CD4-positive, alpha-beta T cell treated with Interleukin-17A for 1 hour (primary cell): ENCODE data around the gene FANCI.
"Not testable (repeated sequence)": the region's sequence is repeated elsewhere in the genome, so short reads cannot be mapped to it uniquely, and the experiment has no call there.

Source experiments
- DNase-seq: peaks from one replicate; pipeline ENCODE4 v3.0.0-alpha.2; 2020

The FANCI gene

DNA sequence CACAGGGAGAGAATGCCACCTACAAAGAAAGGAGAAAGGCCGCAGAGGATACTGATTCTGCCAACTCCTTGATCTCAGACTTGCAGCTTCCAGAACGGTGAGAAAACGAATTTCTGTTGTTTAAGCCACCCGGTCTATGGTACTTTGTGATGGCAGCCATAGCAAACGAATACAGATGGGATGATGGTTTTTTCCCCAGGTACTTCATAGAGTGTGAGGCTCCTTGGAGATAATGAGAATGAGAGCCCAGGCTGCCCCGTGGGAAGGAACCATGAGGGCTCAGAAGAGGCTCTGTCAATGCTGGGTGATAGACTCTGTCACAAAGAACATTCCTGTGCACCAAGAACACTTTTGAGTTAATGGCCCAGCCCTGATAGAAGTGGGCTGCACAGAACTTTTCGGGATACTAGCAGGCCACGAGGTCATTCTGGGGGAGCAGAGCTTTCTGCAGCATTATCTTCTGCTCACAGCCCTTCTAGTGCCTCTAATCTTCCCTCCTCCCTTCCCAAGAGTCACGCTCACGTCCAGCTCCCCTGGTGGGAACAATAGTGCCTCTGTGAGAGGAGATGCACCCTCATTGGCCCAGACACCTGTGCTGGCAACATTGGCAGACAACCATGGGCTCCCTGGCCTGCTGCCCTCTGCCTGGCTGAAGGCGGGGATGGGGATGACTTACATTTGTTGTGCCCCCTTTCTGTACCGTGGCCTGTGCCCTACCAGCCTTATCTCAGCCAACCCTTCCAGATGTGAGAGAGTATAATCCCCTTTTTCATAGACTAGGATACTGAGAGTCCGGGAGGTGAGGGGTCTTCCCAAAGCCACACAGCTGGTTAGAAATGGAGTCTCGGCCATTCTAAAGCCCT, 17.2 kb upstream of the FANCI start:
- no peak for DNase-seq

DNA sequence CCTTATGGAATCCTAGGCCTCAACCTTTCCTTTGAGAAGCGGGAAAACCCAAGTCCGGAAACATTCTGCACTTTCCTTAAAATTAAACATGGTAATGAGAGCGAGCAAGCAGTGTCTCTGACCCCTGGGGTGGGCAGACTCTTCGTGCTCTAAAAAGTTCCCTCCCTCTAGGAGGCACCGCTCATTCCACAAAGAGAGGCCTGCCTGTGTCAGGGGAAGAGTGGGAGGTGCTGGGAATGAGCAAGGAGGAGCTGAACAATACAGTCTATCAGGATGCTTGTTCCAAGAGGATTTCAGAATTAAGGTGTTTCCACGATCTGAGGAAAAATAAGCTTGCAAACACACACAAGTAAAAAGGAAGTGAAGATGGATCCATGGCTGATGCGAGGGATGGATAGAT, 16.4 kb upstream of the FANCI start:
- DNase-seq: no peak

DNA sequence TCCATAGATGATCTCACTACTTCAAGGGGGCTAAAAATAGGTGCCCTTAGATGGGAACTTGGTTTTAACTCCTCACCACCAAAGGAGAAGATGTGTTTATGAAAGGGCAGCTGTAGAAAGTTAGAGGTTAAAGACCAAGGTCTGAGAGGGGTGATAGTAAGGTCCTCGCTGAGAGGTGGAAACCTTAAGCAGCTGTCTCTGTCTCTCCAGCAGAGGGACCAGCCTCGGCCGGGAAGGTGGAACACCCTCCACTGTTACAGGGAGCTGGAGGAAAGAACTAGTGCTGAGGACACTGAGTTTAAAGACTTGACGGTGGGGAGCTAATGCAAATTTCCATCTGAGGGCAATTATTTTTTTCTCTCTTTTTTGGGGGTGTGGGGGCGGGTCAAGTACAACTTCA, 13.5 kb upstream of the FANCI start:
- no peak for DNase-seq

DNA sequence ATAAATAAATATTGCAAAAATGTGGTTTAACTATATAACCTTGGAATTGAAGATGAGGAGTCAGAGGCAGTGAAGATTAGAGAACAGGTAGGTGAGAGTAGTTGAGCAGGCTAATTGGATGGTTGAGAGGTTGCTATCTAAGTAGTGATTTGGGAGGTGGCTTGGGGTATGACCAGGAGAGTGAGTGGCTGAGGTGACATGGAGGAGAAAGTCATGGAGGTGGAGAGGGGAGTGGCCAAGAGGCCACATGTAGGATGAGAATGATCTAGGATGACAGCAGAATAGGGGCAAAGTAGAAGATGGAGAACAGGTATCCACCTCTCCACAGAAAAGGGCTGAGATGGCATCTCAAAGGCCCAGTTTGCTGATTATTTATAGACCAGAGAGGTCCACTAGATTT, 11.9 kb upstream of the FANCI start:
- DNase-seq: no peak

DNA sequence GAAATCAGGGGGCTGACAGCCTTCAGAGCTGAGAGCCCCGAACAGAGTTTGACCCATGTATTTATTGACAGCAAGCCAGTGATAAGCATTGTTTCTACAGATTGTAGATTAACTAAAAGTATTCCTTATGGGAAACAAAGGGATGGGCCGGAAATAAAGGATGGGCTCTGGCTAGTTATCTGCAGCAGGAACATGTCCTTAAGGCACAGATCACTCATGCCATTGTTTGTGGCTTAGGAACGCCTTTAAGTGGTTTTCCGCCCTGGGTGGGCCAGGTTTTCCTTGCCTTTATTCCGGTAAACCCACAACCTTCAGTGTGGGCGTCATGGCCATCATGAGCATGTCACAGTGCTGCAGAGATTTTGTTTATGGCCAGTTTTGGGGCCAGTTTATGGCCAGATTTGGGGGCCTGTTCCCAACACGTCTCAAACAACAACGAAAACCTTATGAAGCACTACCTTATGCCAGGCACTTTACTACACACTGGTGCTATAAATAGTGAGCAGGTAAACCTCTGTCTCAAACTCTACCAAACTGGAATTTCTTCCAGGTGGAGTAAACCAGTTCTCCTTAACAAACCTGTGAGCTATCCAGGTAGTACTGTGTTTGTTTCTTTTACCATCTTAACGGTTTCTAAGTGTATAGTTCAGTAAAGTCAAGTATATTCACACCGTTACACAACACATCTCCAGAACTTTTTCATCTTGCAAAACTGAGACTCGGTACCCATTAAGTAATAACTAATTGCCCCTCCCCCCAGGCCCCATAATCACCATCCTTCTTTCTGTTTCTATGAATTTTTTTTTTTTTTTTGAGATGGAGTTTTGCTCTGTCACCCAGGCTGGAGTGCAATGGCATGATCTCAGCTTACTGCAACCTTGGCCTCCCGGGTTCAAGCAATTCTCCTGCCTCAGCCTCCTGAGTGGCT, 3.6 kb upstream of the FANCI start:
- DNase-seq: not testable (repeated sequence)

DNA sequence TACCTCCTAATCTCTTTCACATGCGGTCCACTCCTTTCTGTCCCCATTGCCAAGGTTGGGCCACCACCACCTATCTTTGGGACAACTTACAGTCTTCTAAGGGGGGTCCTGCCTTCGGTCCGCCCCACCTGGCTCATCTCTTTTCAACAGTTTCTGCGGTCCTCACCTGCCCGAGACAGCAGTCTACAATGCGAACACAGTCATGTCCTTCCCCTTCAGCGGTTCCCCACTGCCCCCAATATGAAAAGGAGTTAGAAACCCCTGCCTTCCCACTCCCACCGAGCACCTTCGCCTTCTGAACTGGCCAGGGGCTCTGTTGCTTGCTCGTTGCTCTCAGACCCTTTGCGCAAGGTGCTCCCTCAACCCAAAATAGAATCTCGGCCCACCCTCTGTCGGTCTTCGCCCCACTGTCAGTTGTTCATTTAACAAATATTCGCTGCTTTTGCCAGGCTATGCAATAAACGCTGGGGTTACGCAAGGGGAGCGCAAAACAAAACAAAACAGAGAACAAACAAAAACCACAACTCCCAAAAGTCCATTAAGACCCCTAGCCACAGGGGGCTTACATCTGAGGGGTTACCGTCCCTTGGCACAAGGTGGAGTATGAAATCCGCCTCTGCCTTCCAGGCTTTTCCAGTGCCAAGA, 611 bp upstream of the FANCI start:
- no peak for DNase-seq

DNA sequence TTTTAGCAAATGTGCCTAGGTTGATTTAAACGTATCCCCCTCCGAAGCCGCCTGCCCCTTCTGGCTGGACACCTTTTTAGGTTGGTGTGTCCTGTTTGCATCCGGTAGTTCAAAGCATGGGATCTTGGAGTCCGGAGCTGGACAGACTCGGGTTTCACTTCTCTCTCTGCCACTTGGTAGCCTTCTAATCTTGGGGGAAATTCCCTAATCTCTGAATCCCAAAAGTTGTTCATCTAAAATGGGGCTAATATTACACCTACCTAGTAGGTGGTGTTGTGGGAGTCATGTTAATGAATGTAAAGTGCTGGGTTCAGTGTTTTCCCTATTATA, 760 bp downstream of the FANCI start:
- DNase-seq: no peak

DNA sequence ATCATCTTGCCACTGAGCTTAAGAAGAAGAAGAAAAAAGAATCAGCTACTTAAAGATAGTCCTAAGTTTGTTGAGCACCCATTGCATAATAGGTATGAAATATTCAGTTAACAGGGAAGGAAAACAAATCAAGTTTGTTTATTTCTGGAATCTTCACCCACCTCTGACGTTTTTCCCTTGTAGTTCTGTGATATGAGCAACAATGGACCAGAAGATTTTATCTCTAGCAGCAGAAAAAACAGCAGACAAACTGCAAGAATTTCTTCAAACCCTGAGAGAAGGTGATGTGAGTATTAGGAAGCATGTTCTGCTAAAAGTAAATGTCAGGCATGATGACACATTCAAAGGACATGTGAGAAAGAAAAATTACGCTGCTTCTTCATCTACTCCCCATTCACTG, 3.7 kb downstream of the FANCI start:
- no peak for DNase-seq

DNA sequence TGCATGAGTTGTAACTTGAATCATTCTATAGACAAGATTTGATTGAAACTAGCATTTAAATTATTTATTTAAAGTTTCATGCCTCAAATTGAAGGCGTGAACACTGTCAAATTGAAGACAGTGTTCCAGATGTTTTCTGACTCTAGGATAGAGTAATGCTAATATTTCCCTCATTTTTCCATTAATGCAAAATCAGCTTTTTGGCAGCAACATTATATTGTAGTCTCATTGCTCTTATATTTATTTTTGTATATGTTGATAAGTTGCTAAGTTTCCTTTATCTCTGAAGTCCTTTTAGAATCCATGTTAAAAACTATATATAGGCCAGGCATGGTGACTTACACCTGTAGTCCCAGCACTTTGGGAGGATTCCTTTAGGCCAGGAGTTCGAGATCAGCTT, 4.8 kb downstream of the FANCI start:
- DNase-seq: no peak

DNA sequence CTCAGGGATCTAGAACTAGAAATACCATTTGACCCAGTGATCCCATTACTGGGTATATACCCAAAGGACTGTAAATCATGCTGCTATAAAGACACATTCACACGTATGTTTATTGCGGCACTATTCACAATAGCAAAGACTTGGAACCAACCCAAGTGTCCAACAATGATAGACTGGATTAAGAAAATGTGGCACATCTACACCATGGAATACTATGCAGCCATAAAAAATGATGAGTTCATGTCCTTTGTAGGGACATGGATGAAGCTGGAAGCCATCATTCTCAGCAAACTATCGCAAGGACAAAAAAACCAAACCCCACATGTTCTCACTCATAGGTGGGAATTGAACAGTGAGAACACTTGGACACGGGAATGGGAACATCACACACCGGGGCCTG, 6.4 kb downstream of the FANCI start:
- DNase-seq: not testable (repeated sequence)

DNA sequence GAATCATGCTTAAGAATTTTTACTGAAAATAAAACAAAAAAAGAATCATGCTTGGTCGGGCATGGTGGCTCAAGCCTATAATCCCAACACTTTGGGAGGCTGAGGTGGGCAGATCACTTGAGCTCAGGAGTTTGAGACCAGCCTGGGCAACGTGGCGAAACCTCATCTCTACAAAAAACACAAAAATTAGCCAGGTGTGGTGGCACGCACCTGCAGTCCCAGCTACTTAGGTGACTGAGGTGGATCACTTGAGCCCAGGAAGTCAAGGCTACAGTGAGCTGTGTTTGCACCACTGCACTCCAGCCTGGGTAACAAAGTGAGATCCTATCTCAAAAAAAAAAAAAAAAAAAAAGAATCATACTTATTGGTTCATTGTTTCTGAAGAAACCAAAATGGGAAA, 33.5 kb downstream of the FANCI start:
- DNase-seq: not testable (repeated sequence)

DNA sequence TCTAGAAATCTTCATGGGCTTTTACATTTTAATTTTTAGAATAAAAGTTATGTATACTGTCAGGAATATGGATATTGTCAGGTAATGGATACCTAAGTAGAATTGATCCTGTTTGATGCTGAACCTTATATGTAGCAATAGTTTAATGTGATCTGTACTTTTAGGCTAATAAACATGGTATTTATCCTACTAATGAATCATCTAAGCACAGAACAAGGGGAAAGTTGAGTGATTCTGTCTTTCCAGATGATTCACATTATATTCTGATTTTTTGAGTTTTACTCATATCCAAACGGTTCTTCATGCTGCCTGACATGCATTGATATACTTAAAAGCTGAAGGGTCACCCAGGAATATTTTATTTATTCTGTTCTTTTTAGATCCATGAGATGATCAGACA, 34.5 kb downstream of the FANCI start:
- no peak for DNase-seq

DNA sequence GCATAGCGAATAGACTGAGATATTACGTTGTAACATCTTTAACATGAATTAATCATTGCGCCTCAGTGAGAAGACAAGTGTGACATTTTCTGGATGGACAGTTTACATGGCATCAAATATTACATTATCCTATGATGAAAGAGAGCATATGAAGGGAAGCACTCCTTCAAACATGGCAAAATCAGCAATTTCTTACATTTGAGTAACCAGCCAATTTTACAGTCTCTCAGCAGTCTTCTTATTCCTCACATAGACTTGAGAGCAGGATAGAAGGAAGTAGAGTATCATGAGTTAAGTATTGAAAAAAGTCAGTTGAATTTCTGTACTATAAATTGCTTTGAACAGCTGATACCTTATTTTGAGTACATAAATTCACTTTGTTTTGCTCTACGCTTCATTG, 38.9 kb downstream of the FANCI start:
- DNase-seq: no peak

DNA sequence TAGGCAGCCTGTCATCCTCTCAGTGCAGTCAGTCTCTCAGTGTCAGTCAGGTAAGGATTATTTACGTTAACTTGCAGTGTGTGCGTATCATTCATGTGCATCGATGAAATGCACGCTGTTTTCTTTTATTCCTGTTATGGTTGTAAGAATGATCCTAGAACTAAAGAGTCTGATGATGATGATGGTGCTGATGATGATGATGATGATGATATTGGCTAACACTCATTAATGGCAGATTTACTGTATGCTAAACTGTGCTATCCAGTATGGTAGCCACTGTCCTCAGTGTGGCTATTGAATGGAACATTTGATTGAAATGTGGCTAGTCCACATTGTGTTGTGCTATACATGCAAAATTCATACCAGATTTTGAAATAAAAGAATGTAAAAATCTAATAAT, 39.4 kb downstream of the FANCI start:
- no peak for DNase-seq

DNA sequence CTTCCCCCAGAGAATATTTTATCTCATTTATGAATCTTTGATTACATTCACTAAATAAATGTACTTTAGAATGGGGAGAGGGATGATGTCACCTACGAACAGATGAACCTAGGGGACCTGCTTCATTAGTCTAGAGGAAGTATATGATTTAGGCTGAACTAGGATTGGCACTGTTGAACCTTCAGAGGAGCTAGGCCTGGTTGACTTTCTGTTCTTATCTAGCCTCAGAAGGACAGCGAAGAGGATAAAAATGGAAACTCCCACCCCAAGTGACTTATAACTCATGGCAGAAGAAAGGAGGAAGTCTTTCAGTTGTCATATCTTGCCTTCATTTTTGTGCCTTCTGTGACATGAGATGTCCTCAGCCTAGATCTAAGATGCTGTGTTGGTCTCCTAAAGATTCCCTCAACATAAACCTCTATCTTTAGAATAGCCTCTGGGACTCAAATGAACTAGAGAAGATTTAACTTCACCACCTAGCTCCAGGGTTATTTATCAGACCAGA, 48.2 kb downstream of the FANCI start:
- DNase-seq: no peak

DNA sequence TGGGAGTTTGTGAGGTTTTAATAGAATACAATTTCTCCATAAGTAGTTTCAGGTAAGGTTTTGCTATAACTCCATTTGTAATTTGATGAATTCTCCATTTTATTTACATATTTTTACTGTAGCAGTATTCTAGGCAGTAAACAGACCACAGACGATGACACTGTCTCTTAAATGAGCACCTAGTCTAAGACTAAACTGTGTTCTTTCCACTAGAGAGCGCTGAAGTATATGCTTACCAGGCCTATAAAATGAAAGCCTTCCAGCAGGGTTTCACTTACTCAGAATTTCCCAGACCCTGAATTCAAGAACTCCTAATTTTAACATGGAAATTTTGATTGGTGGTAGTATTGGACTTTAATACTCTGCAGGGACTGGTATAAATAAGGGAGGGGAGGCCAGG, 49.2 kb downstream of the FANCI start:
- no peak for DNase-seq

DNA sequence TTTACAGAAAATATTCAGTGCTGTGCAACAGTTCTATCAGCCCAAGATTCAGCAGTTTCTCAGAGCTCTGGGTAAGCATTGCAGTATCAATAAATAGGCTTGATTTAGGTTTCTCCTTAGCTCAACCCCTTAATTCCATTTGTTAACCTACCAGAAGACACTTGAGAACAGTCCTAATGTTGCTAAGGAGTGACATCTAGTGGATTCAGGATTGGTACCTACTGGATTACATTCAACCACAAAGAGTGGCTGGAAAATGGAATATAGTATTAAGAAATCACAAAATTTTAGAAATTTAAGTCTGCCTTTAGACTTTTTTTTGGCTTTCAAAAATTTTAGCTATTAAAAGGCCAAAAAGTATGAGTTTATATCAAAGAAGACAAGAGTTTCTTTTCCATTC, 56.1 kb downstream of the FANCI start:
- no peak for DNase-seq

DNA sequence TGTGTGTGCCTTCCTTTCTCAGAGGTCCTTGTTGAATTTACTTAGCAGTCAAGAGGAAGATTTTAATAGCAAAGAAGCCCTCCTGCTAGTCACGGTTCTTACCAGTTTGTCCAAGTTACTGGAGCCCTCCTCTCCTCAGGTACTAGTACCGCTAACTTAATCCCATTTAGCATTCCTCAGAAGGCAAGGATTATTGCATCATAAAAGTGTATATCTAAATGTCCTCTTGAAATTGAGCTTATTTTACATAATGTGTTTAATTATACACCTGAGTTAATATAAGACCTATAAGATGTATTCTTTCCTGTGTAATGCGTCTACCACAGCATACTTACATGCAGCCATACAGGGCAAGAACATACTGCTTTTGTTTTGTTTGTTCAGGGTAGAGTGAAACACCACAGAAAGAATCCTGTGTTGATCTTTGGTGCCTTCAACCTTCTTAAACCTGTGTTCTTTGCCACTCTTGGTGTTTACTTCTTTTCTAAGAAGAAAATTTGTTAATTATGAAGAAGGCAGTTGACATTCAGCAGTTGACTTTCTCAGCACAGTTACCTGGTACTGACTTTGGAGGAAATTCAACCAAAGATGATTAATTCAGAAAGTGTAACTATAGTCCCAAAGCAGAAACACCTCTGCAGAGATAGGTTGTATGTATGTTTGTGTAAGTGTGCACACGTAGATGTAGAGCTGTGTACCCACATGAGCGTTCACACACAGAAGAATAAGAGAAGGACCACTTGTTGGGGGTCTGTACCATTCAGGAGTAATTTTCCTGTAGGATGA, 57.7 kb downstream of the FANCI start:
- no peak for DNase-seq

DNA sequence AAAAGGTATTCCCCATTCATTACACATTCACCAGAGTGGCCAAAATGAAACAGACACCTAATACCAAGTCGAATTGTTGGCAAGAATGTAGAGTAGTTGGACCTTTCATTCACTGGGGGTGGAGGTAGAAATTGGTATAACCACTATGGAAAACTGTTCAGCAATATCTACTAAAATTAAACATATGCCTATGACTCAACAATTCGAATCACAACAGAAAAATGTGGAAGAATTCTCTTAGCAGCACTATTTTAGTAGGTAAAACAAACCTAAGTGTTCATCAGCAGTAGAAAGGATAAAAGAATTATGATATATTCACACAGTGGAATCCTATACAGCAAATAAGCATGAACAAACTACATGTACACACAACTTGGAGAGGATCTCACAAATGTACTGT, 60.2 kb downstream of the FANCI start:
- no peak for DNase-seq

DNA sequence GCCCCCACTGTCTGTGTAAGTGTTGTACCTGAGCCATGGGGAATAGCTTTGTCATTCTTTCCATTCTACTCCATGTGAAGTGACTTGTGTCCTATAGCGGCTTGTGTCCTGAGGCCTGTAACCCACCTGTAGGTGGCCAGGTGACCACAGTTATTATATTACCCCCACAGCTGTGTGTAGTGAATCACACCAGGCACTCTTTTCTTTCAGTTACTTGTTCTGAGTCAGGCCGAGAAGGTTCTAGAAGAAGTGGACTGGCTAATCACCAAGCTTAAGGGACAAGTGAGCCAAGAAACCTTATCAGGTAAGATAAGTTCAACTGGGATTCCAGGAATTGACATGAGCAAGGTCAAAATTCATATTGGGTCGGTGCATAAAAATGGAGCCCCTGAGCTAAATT, 61.6 kb downstream of the FANCI start:
- DNase-seq: no peak

DNA sequence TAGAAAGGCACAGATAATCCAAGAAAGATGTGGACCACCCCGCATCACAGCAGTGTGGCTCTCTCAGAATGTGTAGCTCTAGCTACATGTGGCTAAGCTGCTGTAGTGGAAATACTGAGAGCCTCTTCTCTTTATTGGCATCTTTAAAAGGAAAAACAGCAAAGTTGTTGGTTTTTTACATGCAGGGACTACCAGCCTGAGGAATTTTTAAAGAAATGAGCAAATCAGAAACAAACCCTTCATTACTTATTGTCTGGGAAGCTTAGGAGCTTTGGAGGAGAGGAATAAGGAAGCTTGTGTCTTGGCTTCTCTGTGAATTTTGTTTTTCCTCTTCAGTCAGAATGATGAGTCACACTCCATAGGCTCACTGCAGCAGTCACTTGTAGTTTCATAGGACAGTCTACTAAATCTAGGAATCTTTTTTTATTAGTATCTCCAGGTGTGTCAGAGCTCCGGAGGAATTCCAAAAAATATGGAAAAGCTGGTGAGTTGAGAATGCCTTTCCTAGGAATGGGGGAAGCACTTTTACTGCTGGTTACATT, 63.3 kb downstream of the FANCI start:
- DNase-seq: no peak

DNA sequence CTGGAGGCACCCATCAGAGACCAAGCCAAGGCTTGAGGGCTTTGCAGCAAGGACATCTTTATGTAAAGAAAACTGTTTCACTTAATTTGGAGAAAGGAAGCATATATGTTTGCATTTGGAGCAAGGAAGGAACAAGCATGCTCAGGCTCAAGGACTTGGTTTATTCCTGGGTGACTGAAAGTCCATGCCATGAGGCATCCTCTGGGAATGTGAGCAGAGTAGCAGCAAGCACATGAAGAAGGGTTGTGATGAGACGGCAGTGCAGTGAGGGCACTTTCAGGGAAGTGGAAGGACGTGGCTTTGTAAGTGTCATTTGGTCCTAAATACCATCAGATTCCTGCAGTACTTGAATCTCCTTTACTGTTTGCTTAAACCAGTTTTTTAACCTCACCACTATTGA, 64.0 kb downstream of the FANCI start:
- no peak for DNase-seq
